Measurements from ENCODE around the gene LGALS4. TPM values are rescaled to one million over a fixed set of nuclear protein-coding genes. Genes with fewer than 3 reads are reported as not detected.

The LGALS4 gene
- total and polyA plus RNA-seq, 2 experiments from 2014 or later: 0.87 TPM; not detected in 1

- TF ChIP-seq STAT1 (IDR thresholded peaks at IDR 0.05; ENCODE audit: unreplicated experiment) (no peak), ZNF462 (CRISPR knock-in tag; IDR thresholded peaks at IDR 0.05) (no peak), ETS1 (IDR thresholded peaks at IDR 0.05) (no peak), CREB1 (CRISPR knock-in tag; IDR thresholded peaks at IDR 0.05; ENCODE audit: low read depth) (no peak), REST (IDR thresholded peaks at IDR 0.05; ENCODE audit: unreplicated experiment) (no peak), NANOG (IDR thresholded peaks at IDR 0.05; ENCODE audit: borderline replicate concordance) (no peak)
- no peaks in the 10 kb centered on the region; the same call in 2 of the 3 replicates for H3K4me1 Mint-ChIP-seq
- Histone ChIP-seq H3K27ac (ENCODE audit: low read depth) (no peak overlapping the region), H3K79me2 (replicated peaks; ENCODE audit: insufficient read depth) (no peaks in the 10 kb centered on the region), H3K4me3 (no peak overlapping the region), H4K20me1 (replicated peaks; ENCODE audit: insufficient read depth) (no peaks in the 10 kb centered on the region), H3K4me2 (no peak overlapping the region), H3K36me3 (ENCODE audit: insufficient read depth) (no peaks in the 10 kb centered on the region), H3K4me1 (ENCODE audit: insufficient read depth) (no peaks in the 10 kb centered on the region), H3K9me2 (ENCODE audit: insufficient read depth) (no peaks in the 10 kb centered on the region), H2AFZ (no peak overlapping the region), H3K27me3 (ENCODE audit: insufficient read depth) (no peaks in the 10 kb centered on the region), H3F3A (replicated peaks; ENCODE audit: low read depth) (no peaks in the 10 kb centered on the region)
- DNase-seq (ENCODE audit: low spot score) (no peak), ATAC-seq (no peak)
- H3K27ac Mint-ChIP-seq: no peak overlapping the region
- H3K27me3 Mint-ChIP-seq (ENCODE audit: insufficient read depth, low read depth, poor library complexity): peaks cover 10% of the 10 kb centered on the region
- peaks cover 10% of the 10 kb centered on the region for H3K9me3 Mint-ChIP-seq
- peaks cover 7% of the 10 kb centered on the region; the same call in 2 of the 3 replicates for H3K36me3 Mint-ChIP-seq (ENCODE audit: low read depth)
- H3K4me3 Mint-ChIP-seq: no peak overlapping the region
Observed at GRCh38 chr19:38809592-38810252, 3.0 kb downstream of the LGALS4 start.

Data from GM23338 (cell line).